Measurements from ENCODE around the gene HOXD13.

Gene HOXD13

DNA sequence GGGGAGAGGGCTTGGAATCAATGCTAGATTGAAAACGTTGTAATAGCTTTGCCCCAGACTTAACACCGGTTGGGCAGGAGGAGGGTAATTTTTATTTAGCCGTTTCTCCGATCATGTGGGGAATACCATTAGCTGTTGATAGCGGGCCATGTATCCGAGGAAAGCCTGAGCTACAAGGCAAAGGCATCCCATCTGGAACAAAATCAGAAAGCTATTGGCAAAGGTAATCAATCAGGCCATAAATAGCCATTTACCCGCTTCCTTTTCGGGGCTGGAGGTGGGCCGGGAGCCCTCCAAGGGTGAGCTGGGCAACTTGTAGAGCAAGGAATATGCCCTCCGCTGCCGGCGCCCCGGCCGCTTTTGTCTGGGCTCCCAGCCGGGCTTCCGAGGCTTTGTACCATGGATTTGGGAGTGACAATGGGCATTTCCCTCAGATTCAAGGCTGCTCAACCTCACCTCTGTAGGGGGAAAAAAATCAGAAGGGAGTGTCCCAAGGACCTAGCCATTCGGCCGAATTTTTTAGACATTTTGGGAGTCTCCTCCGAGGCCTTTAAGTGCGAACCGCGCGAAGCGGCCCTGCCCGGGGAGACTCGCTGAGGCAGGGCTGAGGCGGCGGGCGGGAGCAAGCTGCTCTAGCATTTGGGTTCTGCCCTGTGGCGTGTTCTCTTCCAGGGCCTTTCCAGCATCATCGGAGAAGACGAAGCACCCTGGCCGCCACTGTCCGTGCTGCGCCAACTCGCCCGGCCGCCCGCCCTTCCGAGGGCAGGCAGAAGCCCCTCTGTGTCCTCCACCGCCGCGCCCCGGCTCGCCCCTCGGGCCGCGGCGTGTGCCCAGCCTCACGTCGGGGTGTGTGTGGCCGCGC, 28.9 kb downstream of the HOXD13 start:
- no peak for DNase-seq

DNA sequence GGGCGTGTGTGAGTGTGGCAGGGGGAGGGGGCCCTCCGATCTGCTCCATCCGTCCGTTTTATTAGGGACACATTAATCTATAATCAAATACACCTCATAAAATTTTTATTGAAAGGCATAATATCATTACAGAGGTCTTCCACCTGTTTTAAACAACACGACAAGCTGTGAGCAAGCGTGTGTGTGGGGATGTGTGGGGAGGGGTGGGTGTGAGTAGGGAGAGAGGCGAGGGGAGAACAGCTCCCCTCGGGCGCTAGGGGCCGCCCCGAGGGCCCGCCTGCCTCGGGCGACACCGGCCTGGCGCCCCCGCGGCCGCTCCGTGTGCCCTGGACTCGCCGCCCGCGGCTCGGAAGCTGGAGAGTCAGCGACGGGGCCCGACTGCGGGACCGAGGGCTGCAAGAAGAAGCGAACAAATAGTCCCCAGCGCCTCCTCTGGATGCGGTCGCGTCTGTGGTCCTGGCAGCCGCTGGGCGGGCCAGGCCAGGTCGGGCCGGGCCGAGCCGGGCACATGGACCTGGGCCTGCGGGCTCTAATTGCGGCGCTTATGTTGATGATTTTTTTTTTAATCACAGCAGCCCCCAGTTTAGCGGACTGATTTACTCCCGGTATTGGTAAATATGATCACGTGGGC, 29.6 kb downstream of the HOXD13 start:
- DNase-seq = no peak

GRCh38 chr2:176122683-176123410, 30.3 kb downstream of the HOXD13 start, which contains the start of gene HOXD9:
TSS of gene HOXD9 (plus strand) at chr2:176122719. CDS start at chr2:176122769, 50 bp downstream.
- DNase-seq = no peak

DNA sequence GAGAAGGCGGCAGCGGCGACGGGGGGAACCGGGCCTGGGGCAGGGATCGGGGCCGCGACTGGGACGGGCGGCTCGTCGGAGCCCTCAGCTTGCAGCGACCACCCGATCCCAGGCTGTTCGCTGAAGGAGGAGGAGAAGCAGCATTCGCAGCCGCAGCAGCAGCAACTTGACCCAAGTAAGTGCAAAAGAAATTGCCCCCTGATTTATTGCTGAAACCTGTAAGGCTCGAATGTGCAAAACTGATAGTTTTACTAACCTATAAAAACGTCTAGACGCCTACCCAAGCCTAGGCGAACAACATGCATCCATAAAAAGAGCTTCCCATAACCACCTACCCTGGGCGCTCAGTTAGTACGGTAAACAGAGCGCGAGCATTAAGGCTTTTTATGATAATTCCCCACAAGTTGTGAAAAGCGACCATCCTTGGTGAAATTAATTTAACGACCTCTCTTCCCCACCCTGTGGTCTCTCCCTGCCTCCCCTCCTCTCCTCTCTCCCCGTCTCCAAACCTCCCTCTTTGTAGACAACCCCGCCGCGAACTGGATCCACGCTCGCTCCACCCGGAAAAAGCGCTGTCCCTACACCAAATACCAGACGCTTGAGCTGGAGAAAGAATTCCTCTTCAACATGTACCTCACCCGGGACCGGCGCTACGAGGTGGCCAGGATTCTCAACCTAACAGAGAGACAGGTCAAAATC, 31.0 kb downstream of the HOXD13 start:
- DNase-seq = no peak

DNA sequence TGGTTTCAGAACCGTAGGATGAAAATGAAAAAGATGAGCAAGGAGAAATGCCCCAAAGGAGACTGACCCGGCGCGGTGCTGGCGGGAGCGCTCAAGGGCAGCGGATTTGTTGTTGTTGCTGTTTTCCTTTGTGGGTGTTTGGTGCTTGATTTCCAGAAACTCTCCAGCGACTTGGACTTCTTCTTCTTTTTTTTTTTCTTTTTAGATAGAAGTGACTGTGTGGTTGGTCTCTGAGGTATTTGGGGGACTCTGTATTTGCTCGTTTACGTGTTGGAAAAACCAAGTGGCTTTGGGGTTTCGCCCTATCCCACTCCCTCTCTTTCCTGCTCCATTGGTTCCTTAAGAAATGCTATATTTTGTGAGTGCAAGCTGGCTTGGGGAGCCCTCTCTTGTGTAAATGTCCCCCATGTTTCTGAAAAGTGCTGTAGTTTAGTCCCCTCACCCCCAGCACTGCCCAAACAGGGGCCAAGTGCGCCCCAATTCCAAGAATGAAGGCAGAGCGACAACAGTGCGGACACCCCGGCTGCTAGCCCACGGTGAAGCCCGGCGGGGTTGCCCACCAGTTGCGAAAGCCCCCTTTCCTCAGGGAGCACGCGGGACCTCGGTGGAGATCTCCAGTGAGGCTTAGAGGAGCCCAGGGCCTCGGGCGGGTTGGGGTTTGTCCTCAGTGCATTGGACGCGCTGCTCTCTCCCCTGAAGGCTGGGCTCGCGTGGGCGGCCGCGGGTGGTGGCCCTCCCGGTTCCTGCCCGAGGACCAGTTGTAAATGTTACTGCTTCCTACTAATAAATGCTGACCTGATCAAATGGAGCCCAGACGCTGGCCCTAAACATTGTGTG, 31.8 kb downstream of the HOXD13 start:
- no peak for DNase-seq

- no peak for DNase-seq
Observed at GRCh38 chr2:176124947-176125771, 32.6 kb downstream of the HOXD13 start.

DNA sequence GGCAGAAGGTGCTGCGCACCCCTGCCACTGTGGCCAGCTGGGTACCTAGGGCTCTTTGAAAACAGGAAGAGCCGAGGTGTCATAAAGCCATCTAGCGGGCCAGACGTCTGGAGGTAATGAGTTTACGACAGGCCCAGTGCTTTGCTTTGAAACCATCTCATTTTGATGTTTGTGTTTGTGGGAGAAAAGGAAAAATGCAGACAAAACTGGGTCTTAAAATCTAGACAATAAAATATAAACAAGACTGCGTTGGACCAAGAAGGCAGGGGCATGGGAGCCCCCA, 33.2 kb downstream of the HOXD13 start:
- DNase-seq = no peak

DNA sequence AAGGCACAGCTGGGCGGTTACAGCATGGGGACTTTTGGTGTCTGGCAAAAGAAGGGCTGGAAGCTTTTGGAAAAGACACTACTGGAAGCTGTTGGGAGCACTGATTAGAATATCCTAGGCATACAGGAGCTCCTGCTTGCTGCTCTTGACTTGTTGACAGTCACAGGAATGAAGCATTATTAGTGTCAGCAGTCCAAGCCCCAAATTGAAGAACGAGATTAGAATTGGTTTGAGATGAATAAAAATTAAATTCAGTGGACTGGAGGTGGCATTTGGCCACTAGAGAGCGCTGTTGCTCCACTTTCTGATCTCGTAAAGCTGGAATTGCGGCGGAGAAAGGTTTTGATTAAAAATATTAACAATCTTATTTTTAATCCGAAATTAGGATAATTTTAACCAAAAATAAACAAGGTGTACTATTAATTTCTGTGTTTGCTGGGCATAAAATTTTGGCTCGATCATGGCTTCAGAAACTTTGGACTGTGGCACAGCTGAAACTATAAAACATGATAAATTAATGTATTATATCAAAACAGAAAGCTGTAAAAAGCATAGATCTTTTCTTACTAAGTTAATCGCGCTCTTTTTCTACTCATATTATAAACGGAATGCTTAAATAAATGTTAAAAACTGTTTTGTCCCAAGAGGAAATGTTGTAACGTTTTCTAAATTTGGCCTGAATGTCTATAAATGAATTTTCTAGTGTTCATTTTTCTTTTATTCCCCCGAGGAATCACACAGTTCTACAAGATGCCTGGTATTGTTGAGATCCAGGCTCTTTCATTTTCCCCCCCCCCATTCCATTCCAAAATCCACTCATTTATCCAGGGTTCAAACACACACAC, 34.6 kb downstream of the HOXD13 start:
- no peak for DNase-seq

- DNase-seq = no peak
Observed at GRCh38 chr2:176127774-176128072, 35.2 kb downstream of the HOXD13 start.

DNA sequence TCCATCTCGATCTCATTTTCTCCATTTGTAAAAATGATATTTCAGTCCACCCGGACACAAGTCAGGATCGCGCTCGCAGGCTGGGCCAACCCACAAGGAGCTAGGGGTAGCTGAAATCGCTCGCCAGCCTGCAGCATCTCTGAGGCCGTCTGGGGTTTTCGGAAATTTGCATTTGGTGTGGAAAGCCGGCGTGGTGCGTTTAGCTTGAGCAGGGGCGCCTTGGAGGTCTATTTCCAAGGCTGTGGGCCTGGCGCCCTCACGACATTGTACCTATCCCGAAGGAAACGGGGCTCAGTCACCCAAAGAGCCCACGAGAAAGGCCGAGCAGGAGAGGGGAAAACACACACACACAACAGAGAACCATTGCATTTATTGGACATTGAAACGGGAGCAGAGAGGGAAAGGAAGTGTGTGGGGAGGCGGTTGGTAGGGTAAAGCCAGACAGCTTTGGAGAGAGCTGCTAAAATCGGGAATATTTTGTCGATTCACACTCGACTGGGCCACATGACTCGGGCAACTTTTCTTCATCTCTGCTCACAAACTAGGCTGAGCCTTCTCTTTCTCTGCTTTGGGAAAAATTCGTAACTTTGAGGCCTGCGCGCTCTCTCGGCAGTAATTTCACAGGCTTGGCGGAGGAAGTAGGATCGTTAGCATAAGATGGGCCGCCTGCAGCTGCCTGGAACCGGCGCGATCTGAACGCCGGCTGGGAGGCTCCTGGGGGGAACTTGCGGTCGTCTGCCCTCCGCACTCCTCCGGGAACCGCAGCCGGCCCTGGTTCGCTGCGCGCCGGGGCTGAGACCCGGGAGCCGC, 35.9 kb downstream of the HOXD13 start:
- DNase-seq = no peak

GRCh38 chr2:176128982-176129796, 36.7 kb downstream of the HOXD13 start, which contains the start of gene HOXD8:
TSS of gene HOXD8 (plus strand) at chr2:176129705. CDS start at chr2:176130367, 662 bp downstream.
- DNase-seq = peak; percentile 90

DNA sequence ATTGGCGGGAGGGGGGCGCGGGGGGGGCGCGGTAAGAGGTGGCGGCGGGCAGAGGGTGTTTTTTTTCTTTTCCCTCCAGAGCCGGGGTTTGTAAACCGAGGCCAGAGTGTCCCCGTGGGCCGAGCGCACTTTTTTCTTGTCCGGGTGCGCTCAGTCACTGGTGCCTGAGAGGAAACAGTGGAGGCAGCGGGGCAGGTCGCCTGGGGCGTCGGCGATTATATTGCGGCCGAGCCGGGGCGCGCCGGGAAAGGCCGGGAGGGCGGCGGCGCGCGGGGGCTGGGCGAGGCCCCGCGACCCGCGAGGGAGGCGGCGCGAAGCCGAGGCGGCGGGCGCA, 37.3 kb downstream of the HOXD13 start:
- DNase-seq = no peak

DNA sequence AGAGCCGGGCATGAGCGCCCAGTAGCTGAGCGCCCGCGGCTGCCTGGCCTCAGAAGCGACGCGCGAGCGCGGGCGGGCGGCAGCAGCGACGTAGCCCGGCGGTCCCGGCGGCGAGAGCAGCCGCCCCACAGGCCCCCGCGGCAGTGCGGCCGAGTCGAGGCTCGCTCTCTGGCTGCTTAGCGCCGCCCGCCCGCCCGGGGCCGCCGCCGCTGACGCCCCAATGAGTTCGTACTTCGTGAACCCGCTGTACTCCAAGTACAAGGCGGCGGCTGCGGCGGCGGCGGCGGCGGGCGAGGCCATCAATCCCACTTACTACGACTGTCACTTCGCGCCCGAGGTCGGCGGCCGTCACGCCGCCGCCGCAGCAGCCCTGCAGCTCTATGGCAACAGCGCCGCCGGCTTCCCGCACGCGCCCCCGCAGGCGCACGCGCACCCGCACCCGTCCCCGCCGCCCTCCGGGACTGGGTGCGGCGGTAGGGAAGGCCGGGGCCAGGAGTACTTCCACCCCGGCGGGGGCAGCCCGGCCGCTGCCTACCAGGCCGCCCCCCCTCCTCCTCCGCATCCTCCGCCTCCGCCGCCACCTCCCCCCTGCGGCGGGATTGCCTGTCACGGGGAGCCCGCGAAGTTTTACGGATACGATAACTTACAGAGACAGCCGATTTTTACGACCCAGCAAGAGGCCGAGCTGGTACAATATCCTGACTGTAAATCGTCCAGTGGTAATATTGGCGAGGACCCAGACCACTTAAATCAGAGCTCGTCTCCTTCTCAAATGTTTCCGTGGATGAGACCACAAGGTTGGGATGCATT, 37.8 kb downstream of the HOXD13 start:
- DNase-seq = peak; percentile 81

GRCh38 chr2:176130957-176131847, 38.7 kb downstream of the HOXD13 start:
- DNase-seq = no peak

GRCh38 chr2:176131848-176132158, 39.3 kb downstream of the HOXD13 start:
- no peak for DNase-seq

DNA sequence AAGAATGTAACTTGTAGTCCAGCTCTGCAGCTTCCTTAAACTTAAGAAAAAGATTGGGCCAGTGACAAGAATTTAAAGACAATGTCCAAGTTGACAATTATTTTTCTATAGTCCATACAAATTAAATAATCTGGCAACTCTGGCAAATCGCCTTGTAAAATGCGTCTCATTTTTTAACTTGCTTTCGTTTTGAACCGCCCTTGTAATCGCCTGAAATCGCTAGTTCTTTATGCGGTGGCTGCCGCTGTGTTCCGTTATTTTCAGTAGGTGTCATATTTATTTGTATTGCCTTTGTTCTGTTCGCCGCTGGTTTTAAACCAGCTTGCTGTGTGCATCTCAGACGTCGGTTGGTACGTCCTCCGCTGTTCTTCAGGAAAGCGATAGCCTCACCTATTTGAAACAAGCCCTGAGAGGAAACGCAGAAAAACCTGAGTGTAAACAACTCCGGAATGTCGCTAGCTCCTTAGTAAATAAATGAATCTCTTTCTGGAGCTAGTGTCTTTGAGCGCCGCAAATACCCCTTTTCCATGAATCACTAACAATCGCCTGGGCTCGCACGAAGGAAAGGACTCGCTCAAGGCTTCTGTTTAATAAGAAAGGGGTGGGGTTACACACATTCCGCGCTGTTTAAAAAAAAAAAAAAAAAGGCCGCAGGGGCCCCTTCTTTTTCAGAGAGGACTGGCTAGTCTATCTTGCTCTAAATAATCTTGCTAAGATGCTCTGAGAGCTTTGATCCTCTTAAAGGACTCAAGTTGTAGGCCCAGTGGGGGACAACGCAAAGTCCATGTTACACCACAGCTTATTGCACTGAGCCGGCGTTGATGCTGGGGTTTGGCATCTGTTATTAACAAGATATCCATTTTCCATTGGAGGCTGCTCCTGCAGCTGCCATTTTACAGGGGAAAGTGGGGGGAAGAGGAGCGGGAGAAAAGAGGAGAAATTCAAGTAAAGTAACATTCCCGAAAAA, 40.0 kb downstream of the HOXD13 start:
- peak; percentile 40 for DNase-seq
